Osteoblast (primary cell): ENCODE results near the gene DCDC2C. TPM values are rescaled to one million over a fixed set of nuclear protein-coding genes. Genes with fewer than 3 reads are reported as not detected.
"Not testable (repeated sequence)": the region's sequence is repeated elsewhere in the genome, so short reads cannot be mapped to it uniquely, and the experiment has no call there.

ENCODE experiments used
- DNase-seq: peaks from one replicate; pipeline ENCODE4 v3.0.0; 2011; ENCODE audit warnings: low spot score, mixed read lengths; ENCODE audit not compliant: insufficient read length; ENCODE audit errors: missing footprints
- H2AFZ ChIP-seq: 2 replicates; pipeline ENCODE4 v1.6.0; 2011; ENCODE audit warnings: mild to moderate bottlenecking, low read length
- H3K27ac ChIP-seq: 2 replicates; pipeline ENCODE4 v1.5.1; 2011; ENCODE audit warnings: mild to moderate bottlenecking, low read depth, low read length, moderate library complexity
- H3K27me3 ChIP-seq: 2 replicates; pipeline ENCODE4 v1.6.0; 2012; ENCODE audit warnings: mild to moderate bottlenecking, control low read depth, inconsistent platforms, low read length, moderate library complexity; ENCODE audit not compliant: insufficient read depth
- H3K36me3 ChIP-seq: 2 replicates; pipeline ENCODE4 v1.5.1; 2011; ENCODE audit warnings: mild to moderate bottlenecking, low read length, control low read depth, moderate library complexity; ENCODE audit not compliant: insufficient read depth
- H3K4me1 ChIP-seq: 2 replicates; pipeline ENCODE4 v1.5.1; 2011; ENCODE audit warnings: mild to moderate bottlenecking, low read length, control low read depth, moderate library complexity; ENCODE audit not compliant: insufficient read depth
- H3K4me2 ChIP-seq: 2 replicates; pipeline ENCODE4 v1.6.0; 2011; ENCODE audit warnings: mild to moderate bottlenecking, low read length; ENCODE audit not compliant: insufficient read depth
- H3K4me3 ChIP-seq: fragments of 200-600 bp; sonication (generic); 3 replicates; pipeline ENCODE4 v1.5.1; 2012; ENCODE audit warnings: mild to moderate bottlenecking, low read length, inconsistent platforms; ENCODE audit not compliant: insufficient read depth
- H3K79me2 ChIP-seq: 2 replicates; pipeline ENCODE4 v1.6.0; 2012; ENCODE audit warnings: mild to moderate bottlenecking, low read length, control low read depth, inconsistent platforms; ENCODE audit not compliant: insufficient read depth
- H3K9me3 ChIP-seq: 2 replicates; pipeline ENCODE4 v1.5.1; 2011; ENCODE audit warnings: low read depth, low read length, control low read depth
- H4K20me1 ChIP-seq: 2 replicates; pipeline ENCODE4 v1.6.0; 2012; ENCODE audit warnings: mild to moderate bottlenecking, low read length, control low read depth; ENCODE audit not compliant: insufficient read depth
- CTCF ChIP-seq: IDR thresholded peaks from 2 replicates; pipeline ENCODE4 v1.5.1; 2011; ENCODE audit warnings: mild to moderate bottlenecking, low read depth, low read length, moderate library complexity; ENCODE audit errors: extremely low read depth
- total RNA-seq: library from RNA; depleted of rRNA; stranded (reverse); fragments of >200 nt; gene quantifications from 2 replicates; pipeline ENCODE4 v1.2.3, GENCODE V29; 2012

DCDC2C gene
- total RNA-seq, 1 donor = not detected

GRCh38 chr2:3814706-3815245 is 111.4 kb downstream of the DCDC2C start:
- TF ChIP-seq CTCF = no peak
- Histone ChIP-seq H2AFZ (no peak overlapping the region), H4K20me1 (no peaks in the 10 kb centered on the region), H3K4me2 (no peak overlapping the region), H3K27ac (no peak overlapping the region), H3K9me3 (no peaks in the 10 kb centered on the region), H3K4me1 (no peaks in the 10 kb centered on the region), H3K4me3 (no peak overlapping the region), H3K79me2 (no peaks in the 10 kb centered on the region), H3K36me3 (no peaks in the 10 kb centered on the region), H3K27me3 (no peaks in the 10 kb centered on the region)
- DNase-seq = no peak

- H2AFZ ChIP-seq, H3K4me2 ChIP-seq, H3K27ac ChIP-seq, H3K27me3 ChIP-seq, H4K20me1 ChIP-seq, H3K4me3 ChIP-seq, DNase-seq, H3K9me3 ChIP-seq, H3K4me1 ChIP-seq, H3K36me3 ChIP-seq, H3K79me2 ChIP-seq: not testable (repeated sequence)
These were observed 113.8 kb downstream of the DCDC2C start for GRCh38 chr2:3817144-3817543.

- DNase-seq = no peak
- no peaks in the 10 kb centered on the region for H3K9me3 ChIP-seq
- H3K4me1 ChIP-seq = no peaks in the 10 kb centered on the region
- TF ChIP-seq CTCF = no peak
- no peak overlapping the region for H3K4me3 ChIP-seq
- H3K27ac ChIP-seq = no peak overlapping the region
- H2AFZ ChIP-seq = no peak overlapping the region
- no peak overlapping the region for H3K4me2 ChIP-seq
- H3K36me3 ChIP-seq = no peaks in the 10 kb centered on the region
- H4K20me1 ChIP-seq = no peaks in the 10 kb centered on the region
- H3K27me3 ChIP-seq = no peaks in the 10 kb centered on the region
- H3K79me2 ChIP-seq = no peaks in the 10 kb centered on the region
These were observed 120.4 kb downstream of the DCDC2C start for GRCh38 chr2:3823748-3824147.

GRCh38 chr2:3827673-3828575 is 124.5 kb downstream of the DCDC2C start:
- Histone ChIP-seq H3K27me3 (no peaks in the 10 kb centered on the region), H3K4me3 (no peak overlapping the region), H3K36me3 (no peaks in the 10 kb centered on the region), H4K20me1 (no peaks in the 10 kb centered on the region), H3K4me1 (no peaks in the 10 kb centered on the region), H2AFZ (no peak overlapping the region), H3K4me2 (no peak overlapping the region), H3K79me2 (no peaks in the 10 kb centered on the region), H3K9me3 (no peaks in the 10 kb centered on the region), H3K27ac (no peak overlapping the region)
- peak; percentile 54 for TF ChIP-seq CTCF
- DNase-seq = no peak
